ENCODE data around the gene ERC2.
"Not testable (repeated sequence)": the region's sequence is repeated elsewhere in the genome, so short reads cannot be mapped to it uniquely, and the experiment has no call there.

ERC2 gene

DNA sequence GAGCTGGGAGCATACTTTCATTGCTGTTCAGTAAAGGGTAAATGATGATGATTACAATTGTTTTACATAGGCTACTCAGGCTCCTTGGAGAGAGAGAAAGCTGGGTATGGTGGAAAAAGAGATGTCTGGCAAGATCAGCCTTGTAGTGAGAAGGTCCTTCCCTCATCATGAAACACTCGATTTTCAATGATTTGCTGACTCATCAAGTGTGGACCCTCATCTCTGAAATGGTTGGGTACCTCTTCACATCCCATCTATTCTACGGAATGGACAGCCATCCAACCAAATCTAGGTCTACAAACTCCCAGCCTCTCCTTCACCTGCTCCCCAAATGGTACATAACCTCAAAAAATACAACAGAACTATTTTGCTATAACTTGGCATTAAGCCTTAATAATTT is 610.6 kb downstream of the ERC2 start:
- no peak for DNase-seq (ENCODE audit: extremely low read depth, low read depth)
- TF ChIP-seq, protein P1, sequence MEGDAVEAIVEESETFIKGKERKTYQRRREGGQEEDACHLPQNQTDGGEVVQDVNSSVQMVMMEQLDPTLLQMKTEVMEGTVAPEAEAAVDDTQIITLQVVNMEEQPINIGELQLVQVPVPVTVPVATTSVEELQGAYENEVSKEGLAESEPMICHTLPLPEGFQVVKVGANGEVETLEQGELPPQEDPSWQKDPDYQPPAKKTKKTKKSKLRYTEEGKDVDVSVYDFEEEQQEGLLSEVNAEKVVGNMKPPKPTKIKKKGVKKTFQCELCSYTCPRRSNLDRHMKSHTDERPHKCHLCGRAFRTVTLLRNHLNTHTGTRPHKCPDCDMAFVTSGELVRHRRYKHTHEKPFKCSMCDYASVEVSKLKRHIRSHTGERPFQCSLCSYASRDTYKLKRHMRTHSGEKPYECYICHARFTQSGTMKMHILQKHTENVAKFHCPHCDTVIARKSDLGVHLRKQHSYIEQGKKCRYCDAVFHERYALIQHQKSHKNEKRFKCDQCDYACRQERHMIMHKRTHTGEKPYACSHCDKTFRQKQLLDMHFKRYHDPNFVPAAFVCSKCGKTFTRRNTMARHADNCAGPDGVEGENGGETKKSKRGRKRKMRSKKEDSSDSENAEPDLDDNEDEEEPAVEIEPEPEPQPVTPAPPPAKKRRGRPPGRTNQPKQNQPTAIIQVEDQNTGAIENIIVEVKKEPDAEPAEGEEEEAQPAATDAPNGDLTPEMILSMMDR (IDR thresholded peaks at IDR 0.05; ENCODE audit: low read depth, low read length, missing control alignments): no peak
- no peak overlapping the region for H3K4me3 ChIP-seq (replicated peaks; ENCODE audit: low read depth, low read length)

DNA sequence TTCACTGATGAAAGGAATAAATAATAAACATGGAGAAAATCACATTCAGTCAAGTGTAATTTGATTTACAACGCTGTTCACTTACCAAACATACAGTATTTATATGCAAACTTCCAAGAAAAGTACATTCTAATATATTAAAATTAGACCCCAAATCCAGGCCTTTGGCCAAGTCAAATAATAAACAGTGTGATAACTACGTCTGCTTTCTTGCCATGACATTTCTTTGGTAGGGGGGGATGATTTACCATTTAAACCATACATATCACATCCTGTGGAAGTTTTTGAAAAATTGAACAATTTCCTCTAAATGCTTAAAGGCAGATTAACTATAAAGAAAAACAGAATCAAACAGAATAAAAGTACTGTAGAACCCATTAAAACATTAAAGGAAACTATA is 613.0 kb downstream of the ERC2 start:
- DNase-seq (ENCODE audit: extremely low read depth, low read depth): no peak
- no peak overlapping the region for H3K4me3 ChIP-seq (replicated peaks; ENCODE audit: low read depth, low read length)
- TF ChIP-seq, protein P1 (IDR thresholded peaks at IDR 0.05; ENCODE audit: low read depth, low read length, missing control alignments): no peak

GRCh38 chr3:55854494-55854893 is 613.8 kb downstream of the ERC2 start:
- H3K4me3 ChIP-seq (replicated peaks; ENCODE audit: low read depth, low read length): no peak overlapping the region
- no peak for DNase-seq (ENCODE audit: extremely low read depth, low read depth)
- TF ChIP-seq, protein P1 (IDR thresholded peaks at IDR 0.05; ENCODE audit: low read depth, low read length, missing control alignments): no peak

DNA sequence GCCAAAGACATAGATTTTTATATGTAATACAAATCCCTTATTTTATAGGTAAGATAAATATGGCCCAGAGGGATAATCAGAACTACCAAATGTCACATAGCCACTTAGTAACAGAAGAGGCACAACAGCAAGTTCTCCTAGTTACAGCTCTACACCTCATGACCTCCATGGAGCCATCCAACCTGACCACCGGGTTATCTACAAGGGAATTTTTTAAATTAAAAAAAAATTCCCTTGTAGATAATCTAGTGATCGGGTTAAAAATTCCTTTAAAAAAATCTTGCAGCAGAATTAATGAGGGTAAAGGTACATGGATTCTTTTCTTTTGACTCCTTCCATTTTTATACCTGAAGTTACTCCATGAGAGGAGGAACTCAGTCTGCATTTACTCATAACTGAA is 615.9 kb downstream of the ERC2 start:
- TF ChIP-seq, protein P1 (IDR thresholded peaks at IDR 0.05; ENCODE audit: low read depth, low read length, missing control alignments): no peak
- no peak for DNase-seq (ENCODE audit: extremely low read depth, low read depth)
- no peak overlapping the region for H3K4me3 ChIP-seq (replicated peaks; ENCODE audit: low read depth, low read length)

DNA sequence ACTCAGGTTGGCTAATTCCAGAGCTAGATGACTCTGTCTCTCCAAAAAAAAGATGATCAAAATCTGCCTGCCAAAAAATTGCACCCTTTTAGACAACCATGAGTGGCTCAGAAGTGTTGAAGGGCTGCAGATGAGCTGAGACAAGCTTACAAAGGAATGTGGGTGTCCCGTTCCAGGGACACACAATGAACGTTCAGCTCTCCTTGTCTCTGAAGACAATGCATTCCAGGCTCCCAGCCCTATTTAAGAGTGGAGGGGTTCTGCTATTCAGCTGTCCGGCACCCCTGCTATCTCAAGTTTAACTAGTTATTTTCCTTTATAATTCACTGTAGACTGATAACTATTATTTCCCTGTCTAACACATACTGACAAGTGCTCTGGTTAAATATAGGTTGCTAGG is 626.1 kb downstream of the ERC2 start:
- no peak overlapping the region for H3K4me3 ChIP-seq (replicated peaks; ENCODE audit: low read depth, low read length)
- DNase-seq (ENCODE audit: extremely low read depth, low read depth): no peak
- TF ChIP-seq, protein P1 (IDR thresholded peaks at IDR 0.05; ENCODE audit: low read depth, low read length, missing control alignments): no peak

DNA sequence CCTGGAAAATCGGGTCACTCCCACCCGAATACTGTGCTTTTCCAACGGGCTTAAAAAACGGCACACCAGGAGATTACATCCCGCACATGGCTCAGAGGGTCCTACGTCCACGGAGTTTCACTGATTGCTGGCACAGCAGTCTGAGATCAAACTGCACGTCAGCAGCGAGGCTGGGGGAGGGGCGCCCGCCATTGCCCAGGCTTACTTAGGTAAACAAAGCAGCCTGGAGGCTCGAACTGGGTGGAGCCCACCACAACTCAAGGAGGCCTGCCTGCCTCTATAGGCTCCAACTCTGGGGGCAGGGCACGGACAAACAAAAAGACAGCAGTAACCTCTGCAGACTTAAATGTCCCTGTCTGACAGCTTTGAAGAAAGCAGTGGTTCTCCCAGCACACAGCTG is 636.4 kb downstream of the ERC2 start:
- not testable (repeated sequence) for H3K4me3 ChIP-seq (replicated peaks; ENCODE audit: low read depth, low read length); DNase-seq (ENCODE audit: extremely low read depth, low read depth)

DNA sequence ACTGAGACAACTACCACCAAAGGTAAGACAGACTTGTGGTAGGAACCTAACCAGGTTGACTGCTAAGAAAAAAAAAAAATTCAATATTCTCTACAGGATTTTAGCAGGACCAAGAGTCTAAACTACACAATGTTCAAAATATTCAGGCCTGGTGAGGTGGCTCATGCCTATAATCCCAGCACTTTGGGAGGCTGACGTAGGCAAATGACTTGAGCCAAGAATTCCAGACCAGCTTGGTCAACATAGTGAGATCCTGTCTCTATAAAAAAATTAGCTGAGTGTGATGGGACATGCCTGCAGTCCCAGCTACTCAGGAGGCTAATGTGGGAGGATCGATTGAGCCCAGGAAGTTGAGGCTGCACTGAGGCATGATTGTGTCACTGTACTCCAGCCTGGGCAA is 639.6 kb downstream of the ERC2 start:
- no peak for DNase-seq (ENCODE audit: extremely low read depth, low read depth)
- TF ChIP-seq, protein P1 (IDR thresholded peaks at IDR 0.05; ENCODE audit: low read depth, low read length, missing control alignments): no peak
- no peak overlapping the region for H3K4me3 ChIP-seq (replicated peaks; ENCODE audit: low read depth, low read length)
